Activated T-cell treated with anti-CD3 and anti-CD28 coated beads, Interleukin-2, amount 50 U/mL, for 1 hour (primary cell): ENCODE results near the gene SURF1.

Source experiments
- DNase-seq: peaks from one replicate; pipeline ENCODE4 v3.0.0-alpha.2; 2020

SURF1 gene

DNA sequence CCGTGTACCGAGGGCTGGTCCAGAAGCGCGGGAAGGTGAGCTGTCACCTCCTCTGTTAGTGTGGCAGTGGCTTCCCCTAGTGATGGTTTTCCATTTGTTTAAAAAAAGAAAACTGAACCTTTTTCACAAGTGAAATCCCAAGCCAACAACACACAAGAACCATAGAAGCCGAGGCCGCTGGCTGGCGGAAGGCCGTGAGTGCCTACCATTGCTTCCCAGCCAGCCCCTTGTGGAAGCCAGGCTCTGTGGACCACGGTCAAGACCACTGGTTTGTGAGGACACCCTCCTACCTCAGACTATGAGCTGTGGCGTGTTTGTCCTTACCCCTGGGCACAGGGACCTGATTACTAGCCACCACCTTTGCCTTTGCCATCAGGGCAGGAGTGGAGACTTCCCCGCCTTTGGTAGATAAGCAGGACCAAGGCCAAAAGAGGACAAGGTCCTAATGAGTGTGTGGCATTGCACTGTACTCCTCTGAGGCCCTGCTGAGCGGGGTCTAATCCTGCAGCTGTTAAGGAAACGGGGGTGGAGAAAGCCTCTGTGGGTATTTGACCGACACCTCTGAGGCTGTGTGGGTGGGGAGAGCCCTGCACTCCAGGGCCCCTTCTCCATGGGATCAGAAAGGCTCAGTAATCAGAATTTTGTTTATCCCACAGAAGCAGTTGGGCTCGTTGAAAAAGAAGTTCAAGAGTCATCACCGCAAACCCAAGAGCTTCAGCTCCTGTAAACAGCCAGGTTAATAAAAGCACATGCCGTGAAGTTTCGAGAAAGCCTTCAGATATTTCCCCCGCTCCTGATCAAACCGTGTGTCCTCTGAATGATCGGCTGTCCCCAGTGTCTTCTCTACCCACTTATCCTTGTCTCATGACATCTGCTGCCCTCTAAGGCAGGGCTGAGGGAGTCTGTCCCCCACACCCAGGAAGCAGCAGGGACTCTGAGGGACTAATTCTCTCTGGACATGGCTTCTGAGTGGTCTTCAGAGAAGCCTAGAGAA is 4.4 kb upstream of the SURF1 start:
- DNase-seq = no peak

DNA sequence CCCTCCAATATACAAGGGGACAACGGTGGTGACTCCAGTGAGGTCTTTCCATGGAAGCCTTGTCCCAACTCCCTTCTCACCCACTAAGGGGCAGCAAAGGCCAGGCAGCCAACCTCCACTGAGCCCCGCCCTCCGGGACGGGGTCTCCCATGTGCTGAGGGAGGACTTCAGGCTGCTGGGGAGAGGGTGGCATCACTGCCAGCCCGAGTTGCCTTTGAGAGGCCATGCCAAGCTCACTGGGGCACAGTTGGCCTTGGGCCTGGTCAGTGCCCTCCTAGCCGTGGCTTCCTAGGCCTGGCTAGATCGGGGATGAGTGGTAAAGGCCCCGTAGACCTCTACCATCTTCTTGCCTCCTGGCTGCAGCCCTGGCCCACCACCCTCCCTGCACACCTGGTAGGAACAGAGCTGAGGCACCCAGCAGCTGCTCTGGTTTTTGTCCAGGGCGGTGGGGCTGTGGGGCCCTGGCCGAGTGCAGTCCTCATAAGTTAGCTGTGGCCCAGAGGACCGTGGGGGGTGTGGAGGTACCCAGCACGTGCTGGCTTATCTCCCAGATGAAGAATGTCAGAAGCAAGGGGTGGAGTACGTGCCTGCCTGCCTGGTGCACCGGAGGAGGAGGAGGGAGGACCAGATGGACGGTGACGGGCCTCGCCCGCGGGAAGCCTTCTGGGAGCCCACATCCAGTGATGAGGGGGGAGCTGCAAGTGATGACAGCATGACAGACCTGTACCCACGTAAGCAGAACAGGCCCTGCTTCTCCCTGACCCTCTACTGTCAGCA is 3.3 kb upstream of the SURF1 start:
- DNase-seq = peak; percentile 34

DNA sequence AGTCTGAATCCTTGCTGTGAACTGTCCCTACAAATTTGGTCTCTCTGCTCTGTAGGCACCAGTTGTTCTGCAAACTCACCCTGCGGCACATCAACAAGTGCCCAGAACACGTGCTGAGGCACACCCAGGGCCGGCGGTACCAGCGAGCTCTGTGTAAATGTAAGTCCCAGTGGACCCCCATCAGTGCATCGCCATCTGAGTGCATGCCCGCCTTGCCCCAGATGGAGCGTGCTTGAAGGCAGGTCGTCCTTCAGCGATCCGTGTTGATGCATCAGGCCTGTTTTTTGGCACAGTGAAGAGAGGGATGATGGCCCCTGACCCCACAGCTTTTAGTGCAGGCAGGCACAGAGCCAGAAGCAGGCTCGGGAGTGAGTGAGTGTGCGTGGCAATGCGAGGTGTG is 1.4 kb upstream of the SURF1 start:
- DNase-seq = no peak

DNA sequence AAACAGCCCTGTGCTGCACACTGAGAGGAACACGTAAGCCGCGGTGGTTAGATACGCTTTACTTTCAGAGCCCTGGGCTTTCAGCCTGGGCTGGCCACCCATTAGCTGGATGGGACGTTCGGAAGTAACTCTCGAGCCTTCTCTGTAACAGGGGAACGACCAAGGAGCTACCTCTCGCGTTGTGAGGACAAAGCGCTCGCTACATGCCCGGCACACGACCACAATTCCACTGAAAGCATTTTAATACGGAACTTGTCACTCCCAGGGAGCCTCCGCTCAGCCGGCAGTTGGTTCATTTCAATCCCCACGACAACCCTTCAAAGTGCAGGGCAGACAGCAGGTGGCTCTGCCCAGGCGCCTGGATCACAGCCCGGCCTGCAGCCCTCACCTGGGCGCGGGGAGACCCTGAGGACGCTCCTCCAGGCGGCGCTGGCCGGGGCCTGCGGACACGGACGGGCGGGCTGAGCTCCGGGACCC is 368 bp downstream of the SURF1 start:
- DNase-seq = no peak

DNA sequence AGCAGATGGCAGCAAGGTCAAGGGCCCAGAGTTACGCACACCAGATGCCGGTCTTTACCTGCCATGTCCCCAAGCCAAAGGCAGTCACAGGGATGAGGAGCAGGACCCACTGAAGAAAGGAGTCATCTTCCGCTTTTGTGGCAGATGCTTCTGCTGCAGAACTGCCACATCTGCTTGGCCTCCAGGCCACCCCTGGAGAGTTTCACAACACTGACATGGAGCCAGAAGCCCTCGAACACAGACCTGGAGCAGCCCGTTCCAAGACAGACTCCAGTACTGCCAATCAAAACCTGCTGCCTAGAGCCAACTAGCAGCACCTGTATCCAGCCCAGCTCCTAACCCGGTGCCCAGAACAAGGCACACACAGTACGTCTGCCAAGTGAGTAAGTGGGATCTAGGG is 1.5 kb downstream of the SURF1 start:
- DNase-seq = no peak

DNA sequence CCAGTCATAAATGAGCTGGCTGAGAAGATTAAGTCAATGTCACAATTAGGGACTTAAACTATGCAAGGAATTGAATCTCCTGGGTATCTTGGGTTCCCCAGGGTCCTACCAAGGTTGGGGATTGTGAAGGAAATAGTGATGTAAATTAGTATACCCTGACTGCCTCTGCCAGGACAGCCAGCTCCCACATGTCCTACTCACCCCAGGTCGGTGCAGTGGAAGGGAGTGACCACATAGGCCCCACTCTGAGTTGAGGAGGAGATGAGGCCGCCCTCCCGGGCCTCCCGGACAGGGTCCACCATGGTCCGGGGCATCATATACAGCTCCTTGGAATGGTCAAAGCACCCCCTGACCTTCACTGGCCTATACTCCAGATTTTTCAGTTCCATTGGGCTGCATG is 2.7 kb downstream of the SURF1 start:
- no peak for DNase-seq

DNA sequence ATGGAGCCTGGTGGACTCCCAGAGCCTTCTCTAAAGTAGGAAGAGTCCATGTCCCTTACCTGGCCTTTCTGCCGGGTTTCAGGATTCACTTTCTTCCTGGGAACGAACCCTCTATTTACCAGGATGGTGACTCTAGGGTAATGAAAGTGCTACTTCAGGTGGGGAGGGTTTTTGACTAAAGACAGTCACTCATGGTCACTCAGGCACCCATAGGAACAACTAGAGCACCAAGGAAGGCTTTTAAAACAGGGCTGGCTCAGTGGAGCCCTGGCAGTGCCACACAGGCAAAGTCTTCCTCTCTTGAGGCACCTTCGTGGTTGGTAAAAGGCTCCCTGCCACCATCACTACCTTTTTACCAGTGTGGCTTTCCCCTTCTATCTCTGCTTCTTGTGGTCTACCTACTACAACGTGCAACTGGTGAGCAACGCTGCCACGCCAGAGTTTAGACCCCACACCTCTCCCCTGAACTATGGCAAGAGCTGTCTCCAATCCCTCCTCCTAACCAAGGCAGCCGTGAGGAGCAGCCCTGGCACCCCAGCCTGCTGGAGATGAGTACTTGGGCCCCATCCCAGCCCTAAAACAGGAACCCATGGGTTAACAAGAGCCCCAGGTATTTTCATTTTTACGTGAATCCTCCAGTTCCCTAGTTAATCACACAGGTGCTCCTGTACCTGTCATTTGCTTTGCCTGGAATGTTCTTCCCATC is 3.5 kb downstream of the SURF1 start:
- DNase-seq = no peak

DNA sequence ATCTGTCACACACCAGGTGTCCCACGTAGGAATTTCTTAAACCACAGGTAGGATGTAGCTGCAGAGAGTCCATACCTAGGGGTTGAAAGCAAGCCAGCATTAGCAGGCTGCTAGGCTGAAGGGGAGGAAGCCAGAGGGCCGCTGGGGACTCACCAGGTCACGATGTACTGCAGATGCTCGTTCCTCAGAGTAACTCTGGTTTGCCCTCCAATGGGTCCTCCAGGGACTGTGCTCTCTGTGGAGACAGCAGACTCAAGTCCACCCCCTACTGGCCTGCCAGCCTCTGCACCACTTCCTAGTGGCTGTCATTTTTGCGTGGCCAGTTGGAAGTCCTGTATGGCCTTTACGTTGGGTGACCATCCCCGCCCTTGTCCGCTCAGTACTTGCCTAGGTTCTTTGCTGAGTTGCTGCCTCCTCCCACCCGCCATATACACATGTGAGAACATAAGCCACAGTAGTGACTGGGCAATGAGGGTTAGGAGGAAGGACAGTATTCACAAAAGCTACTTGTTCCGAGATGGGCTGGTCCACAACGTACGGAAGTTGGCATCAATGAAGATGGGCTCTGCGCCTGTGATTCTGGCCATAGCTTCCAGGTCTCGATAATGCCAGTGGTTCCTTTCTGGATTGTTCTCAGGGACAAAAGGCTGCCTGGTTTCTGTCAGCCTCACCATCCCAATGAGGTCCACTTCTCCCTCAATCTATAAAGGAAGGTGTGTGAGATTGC is 4.2 kb downstream of the SURF1 start:
- DNase-seq = peak; percentile 42

DNA sequence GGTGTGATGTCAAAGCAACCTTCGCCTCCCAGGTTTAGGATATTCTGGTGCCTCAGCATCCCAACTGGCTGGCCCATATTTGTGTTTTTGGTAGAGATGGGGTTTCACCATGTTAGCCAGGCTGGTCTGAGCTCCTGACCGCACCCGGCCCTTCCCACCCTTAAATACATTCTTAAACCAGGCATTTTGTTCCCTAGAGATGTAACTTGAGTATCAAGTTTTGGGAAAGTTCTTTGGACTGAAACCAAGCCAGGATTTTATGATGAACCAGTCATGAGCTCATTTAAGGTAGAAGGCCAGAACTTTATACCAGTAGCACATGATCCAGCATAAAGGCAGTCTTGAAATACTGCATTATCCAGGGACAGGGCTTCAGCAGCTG is 4.8 kb downstream of the SURF1 start:
- DNase-seq = no peak

DNA sequence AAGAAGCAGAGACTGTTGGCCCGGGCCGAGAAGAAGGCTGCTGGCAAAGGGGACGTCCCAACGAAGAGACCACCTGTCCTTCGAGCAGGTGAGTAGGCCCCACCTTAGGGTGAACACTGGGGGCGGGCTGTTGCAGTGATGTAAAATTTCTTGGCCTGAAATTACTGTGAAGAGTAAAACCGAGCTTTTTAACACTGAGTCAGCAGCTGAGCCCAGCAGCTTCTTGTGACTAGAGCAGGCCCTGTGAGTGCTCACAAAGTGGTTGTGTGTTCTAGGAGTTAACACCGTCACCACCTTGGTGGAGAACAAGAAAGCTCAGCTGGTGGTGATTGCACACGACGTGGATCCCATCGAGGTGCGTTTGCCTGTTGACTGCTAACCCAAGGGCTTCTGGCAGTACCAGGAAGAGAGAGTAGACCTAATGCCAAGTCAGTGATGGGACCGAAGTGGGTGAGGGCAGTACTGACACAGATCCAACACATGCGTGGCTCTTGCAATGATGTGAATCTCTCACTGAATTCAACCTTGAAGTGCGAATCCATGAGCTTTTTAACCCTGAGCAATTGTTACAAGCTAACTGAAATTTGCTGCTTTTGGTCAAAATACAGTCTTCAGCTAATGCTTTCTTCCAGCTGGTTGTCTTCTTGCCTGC is 6.2 kb downstream of the SURF1 start:
- no peak for DNase-seq

DNA sequence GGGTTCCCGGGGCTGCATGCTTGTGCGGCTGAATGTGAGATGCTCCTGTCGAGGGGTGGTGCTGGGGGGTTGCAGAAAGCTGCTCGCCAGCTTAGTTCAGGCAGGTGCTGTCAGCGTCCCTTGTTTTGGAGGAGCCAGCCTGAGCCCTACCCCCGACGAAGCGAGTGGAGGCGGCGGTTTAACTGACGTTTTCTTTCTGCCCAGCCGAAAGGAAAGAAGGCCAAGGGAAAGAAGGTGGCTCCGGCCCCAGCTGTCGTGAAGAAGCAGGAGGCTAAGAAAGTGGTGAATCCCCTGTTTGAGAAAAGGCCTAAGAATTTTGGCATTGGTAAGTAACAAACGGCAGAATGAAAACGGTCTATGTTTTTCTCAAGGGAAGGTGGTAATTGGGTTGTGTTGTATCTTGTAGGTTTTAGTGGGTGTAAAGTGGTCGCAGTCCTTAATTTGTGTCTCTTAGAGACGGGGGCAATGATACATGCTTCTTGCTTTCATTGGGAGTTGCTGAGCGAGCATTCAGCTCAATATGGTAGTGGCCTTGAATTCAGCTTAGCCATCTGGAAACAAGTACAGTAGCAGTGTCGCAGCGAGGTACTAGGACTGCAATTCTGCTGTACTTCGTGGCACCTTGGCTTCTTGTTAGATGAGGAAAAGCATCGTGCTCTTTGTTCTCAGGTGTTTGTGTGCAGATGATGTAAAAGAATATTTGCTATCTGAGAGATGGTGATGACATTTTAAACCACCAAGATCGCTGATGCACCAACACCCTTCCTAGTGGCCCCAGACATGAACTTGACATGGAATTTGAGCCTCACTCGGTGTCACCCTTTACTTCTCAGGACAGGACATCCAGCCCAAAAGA is 7.3 kb downstream of the SURF1 start:
- no peak for DNase-seq

DNA sequence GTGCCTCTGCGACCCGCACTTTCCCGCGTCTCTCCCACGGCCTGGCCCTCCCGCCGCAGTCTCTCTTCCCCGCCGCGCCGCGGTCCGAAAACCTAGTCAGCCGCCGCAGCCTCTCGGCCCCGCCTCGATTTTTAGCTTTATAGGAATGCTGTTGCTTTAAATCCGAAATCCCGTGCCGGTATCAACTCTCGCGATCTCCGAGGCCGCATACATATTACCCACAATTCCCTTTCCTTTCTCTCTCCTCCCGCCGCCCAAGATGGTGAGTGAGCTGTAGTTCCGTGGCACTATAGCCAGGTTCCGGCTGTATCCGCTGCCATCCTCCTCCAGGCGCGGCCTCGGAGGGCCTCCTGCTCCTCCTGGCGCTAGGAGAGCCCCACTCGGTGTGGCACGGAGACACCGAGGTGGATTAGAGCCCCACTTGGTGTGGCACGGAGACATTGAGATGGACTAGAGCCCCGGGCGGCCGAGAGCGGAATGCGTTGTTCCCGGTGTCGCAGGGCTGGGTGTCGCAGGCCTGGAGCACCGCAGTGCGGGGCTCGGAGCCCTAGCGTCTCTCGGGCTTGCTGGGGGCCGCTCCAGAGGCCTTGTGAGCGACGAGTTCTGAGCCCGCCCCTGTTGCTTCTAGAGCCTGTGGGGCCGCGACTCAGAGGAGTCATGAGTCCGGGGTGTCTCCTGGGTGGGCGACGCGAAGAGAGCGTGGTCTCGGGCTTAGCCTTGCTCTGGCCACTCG is 8.1 kb downstream of the SURF1 start, which contains the start of the genes MED22 and RPL7A:
TSS of gene MED22 (minus strand) at position 147 of the 733 bp plus-strand sequence. CDS start 1,469 bp downstream, outside the sequence.
TSS of gene RPL7A (plus strand) at position 234 of the 733 bp plus-strand sequence. CDS start at position 260, 26 bp downstream.
- peak; percentile 88 for DNase-seq

DNA sequence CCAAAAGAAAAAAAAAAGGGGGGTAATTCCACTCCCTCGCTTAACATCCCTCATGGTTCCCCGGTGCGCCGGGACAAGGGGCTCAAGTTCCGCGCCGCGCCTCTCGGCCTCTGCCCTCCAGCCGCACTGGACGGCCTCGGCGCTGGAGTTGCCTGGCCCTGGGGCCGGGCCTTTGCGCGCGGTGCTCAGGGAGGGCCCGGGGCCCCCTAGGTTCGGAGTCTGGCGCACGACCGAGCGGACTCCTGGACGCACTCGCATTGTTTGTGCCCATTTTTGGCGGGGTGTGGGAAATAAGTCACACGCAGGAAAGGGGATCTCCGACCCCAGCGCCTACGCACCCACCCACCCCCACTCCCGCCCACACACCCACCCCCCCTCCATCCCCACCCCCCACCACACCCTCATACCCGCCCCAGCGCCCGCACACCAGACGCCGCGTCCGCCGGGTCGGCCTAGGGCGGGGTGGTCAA is 8.7 kb downstream of the SURF1 start:
- DNase-seq = no peak

DNA sequence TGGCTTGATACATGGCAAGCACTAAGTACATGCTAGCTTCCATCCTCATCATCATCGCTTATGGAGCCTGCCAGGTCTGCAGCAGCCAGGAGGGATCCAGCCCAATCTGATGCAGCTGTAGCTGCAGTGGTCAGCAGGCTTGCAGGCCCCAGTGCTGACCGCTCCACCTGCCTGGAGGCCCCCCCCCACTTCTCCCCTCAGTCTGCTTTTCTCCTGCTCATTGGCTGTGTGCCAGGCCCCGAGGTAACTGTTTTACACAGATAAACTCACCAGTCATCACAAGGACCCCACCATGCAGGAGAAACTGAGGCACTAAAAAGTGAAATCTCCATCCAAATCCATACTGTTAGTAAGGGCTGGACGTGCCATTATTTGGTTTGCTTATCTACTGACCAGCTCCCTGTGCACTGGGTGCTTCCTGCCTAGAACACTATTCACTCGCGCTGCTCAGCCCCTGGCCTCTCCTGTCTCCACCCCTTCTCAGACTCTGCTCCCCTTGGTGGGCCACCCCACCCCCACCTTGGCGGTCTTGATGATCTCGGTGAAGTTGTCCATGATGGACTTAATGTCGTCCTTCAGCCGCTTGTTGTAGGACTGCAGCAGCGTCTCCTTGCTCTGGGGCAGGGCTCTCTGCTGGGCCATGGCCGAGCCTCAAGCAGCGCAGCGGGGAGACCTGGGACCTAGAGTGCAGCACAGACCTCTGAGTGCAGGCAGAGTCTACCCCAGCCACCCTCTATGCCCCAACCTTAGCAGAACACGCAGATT is 10.1 kb downstream of the SURF1 start:
- DNase-seq = no peak

DNA sequence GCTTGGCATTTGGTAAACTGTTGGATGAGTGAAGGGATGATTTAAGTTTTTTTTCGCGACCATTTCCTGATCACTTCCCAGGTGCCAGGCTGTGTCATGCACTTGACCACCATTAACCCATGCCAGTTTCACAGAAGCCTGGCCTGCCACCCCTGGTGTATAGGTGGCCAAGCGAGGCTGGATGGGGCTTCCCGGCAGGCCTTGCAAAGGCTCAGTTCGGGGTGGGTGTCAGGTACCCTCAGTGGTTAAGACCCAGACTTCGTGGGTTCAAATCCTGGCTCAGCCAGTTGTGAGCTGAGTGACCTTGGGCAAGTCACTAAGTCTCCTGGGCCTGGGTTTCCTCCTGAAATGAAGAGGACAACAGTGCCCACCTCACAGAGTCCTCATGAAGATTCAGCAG is 10.7 kb downstream of the SURF1 start:
- DNase-seq = no peak

DNA sequence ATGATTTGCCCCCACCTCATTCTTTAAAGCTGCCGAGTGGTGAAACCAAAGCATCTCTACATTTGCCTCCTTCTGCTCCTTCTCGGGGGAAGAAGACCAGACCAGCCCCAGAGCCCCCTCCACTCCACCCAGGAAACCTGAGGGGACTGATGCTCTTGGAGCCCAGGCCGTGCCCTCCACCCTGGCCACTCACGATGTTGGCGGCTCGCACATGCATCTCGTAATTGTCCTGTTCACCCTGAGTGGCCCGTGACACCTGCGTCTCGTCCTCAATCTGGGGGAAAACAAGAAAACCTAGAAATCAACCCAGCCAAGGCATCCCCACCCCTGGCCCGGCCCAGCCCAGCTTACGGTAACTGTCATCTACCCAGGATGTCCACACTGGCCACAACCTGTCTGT is 11.3 kb downstream of the SURF1 start:
- no peak for DNase-seq

DNA sequence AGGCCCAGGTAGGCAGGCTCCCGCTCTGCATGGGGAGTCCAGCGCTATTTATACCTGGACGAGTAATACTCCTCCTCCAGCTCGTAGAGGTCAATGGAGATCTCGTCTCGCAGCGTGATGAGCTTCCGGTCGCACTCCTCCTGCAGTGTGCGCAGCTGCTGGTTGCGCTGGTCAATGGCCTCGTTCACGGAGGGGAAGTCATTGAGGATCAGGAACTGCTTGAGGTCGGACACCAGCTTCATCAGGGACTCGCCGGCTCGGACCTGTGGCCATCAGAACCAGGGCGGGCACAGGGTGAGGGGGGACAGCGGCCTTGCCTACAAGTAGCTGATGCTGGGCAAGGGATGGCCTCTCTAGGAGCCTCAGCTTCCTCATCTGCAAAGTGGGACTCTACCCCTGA is 12.2 kb downstream of the SURF1 start:
- DNase-seq = no peak

DNA sequence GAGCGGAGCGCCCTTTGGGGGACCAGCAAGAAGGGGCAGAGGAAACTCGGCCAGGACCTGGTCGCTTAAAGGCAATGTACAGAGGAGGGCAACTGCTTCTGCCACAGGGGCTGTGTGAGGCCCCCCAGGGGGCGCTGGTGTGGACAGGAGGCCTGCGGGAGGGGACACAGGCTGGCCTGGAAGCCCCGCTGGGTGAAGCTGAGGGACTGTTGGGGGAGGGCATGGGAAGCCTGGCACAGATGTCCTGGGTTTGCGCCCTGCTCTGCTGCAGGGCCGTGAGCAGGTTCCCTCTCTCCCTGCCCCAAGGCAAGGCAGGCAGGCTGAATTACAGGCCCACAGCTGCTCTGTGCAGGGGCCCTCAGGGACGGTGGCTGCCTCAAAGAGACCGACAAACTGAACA is 13.7 kb downstream of the SURF1 start:
- DNase-seq = no peak

DNA sequence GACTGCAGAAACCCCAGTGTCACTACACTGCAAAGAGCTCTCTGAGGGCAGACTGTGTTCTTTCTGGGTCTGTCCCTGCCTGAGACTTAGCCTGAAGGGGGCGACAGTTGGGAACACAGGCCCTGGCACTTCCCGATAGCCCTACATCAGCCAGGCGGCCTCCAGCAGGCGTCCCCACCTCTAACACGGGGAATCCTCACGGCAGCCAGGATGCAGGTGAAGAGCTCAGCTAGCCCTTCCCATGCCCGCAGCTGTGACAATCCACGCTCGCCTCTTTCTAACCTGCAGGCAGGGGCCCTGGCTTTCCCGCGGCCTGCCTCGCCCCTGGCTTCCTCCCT is 14.2 kb downstream of the SURF1 start:
- DNase-seq = no peak
